Lower leg skin (tissue), 3 donors: ENCODE results near the gene CD160.
"Not testable (repeated sequence)": the region's sequence is repeated elsewhere in the genome, so short reads cannot be mapped to it uniquely, and the experiment has no call there.

Experiments used
- CTCF ChIP-seq, 3 donors: fragments of 450-650 bp; IDR thresholded peaks; one replicate each; pipeline ENCODE4 v1.5.1; 2016; ENCODE audit warnings: antibody characterized with exemption in 3 of 3, mild to moderate bottlenecking in 3 of 3, moderate library complexity in 2 of 3
- POLR2A ChIP-seq, 2 donors: fragments of 450-650 bp; IDR thresholded peaks; one replicate each; pipeline ENCODE4 v1.6.1; 2016 to 2017; ENCODE audit warnings: antibody characterized with exemption in 2 of 2, mild to moderate bottlenecking in 1 of 2, moderate library complexity in 1 of 2

- TF ChIP-seq POLR2A, CTCF (IDR thresholded peaks at IDR 0.05): not testable (repeated sequence)
Measured at GRCh38 chr1:145765585-145766360, 46.5 kb downstream of the CD160 start.
